Panc1 (cell line): ENCODE results near the gene MORN1. TPM values are rescaled to one million over a fixed set of nuclear protein-coding genes. Genes with fewer than 3 reads are reported as not detected.

ENCODE experiments used
- ATAC-seq: fragments of 200-7000 bp; cut with Tn5 transposase; 2 replicates; pipeline ENCODE4 v1.9.1; 2020; ENCODE audit warnings: mild to moderate bottlenecking, moderate library complexity
- BruUV-seq: library from RNA; stranded (reverse); fragments of 400-500 nt; replicated peaks from 2 replicates; lab custom pipeline; 2021; lab: Mats Ljungman, UMichigan
- CTCF ChIA-PET: fragments of 300-600 bp; sonication (Branson Sonifier 250); formaldehyde crosslinking; loops from one replicate; lab custom pipeline; 2022; ENCODE audit warnings: antibody characterized with exemption; lab: Charles Lee
- POLR2A ChIA-PET: fragments of 300-600 bp; sonication (Branson Sonifier 250); formaldehyde crosslinking; loops from one replicate; lab custom pipeline; 2022; ENCODE audit warnings: antibody characterized with exemption; lab: Charles Lee
- DNase-seq: peaks from one replicate; pipeline ENCODE4 v3.0.0-alpha.2; 2010; ENCODE audit warnings: low read depth, low spot score
- H3K27ac ChIP-seq: 2 replicates; pipeline ENCODE4 v1.5.1; 2011; ENCODE audit warnings: mild to moderate bottlenecking, low read length, inconsistent platforms
- H3K27me3 ChIP-seq: fragments of 200-500 bp; sonication (Bioruptor generic); 2 replicates; pipeline ENCODE4 v1.6.0; 2014; ENCODE audit warnings: low read length, inconsistent platforms; ENCODE audit not compliant: control insufficient read depth, insufficient read depth
- H3K36me3 ChIP-seq: fragments of 200-500 bp; sonication (Bioruptor generic); 2 replicates; pipeline ENCODE4 v1.5.1; 2014; ENCODE audit warnings: inconsistent platforms, mild to moderate bottlenecking, low read length, moderate library complexity; ENCODE audit not compliant: control insufficient read depth, insufficient read depth
- H3K4me1 ChIP-seq: 2 replicates; pipeline ENCODE4 v1.5.1; 2011; ENCODE audit warnings: inconsistent platforms, mild to moderate bottlenecking, low read length, moderate library complexity; ENCODE audit not compliant: control insufficient read depth, insufficient read depth
- H3K4me3 ChIP-seq, 2 experiments: 2 replicates each; pipeline ENCODE4 v1.5.1; 2011 to 2012; ENCODE audit warnings: low read depth in 2 of 2, low read length in 2 of 2, mild to moderate bottlenecking in 2 of 2, inconsistent platforms in 1 of 2, moderate library complexity in 1 of 2
- H3K9me3 ChIP-seq: fragments of 200-500 bp; sonication (Bioruptor generic); 2 replicates; pipeline ENCODE4 v1.5.1; 2014; ENCODE audit warnings: low read depth, mild to moderate bottlenecking, inconsistent platforms, low read length, moderate library complexity; ENCODE audit not compliant: control insufficient read depth, insufficient read depth
- POLR2AphosphoS5 ChIP-seq: IDR thresholded peaks from 2 replicates; pipeline ENCODE4 v1.6.1; 2012; ENCODE audit warnings: mild to moderate bottlenecking, low read depth, low read length, moderate library complexity
- SIN3A ChIP-seq: IDR thresholded peaks from 2 replicates; pipeline ENCODE4 v1.6.1; 2012; ENCODE audit warnings: low read depth, mild to moderate bottlenecking, low read length, moderate library complexity, borderline replicate concordance; ENCODE audit not compliant: insufficient read depth
- TCF7L2 ChIP-seq: IDR thresholded peaks from 2 replicates; pipeline ENCODE4 v1.6.1; 2011; ENCODE audit warnings: mild to moderate bottlenecking, low read depth, low read length, inconsistent platforms
- in situ Hi-C: cut with HindIII; loops from 2 replicates; pipeline ENCODE4 v1.10.0; 2016; ENCODE audit warnings: low sequenced_read_pairs, low pct_unique_long_range_greater_than_20kb
- intact Hi-C: fragments of 100-400 bp; cut with micrococcal nuclease; formaldehyde crosslinking; loops from one replicate; pipeline ENCODE4 v1.10.0; 2022; ENCODE audit not compliant: unreplicated experiment
- total RNA-seq: library from RNA; stranded (reverse); gene quantifications from one replicate; pipeline ENCODE4 v1.2.1, GENCODE V29; 2021; ENCODE audit not compliant: unreplicated experiment
- TF ChIP-seq, protein P1 (sequence below): fragments of 450-650 bp; IDR thresholded peaks from 2 replicates; pipeline ENCODE4 v1.5.1; 2017; ENCODE audit warnings: mild to moderate bottlenecking
- TF ChIP-seq, protein P2 (sequence below), 2 experiments: IDR thresholded peaks; 2 replicates each; pipeline ENCODE4 v1.6.1; 2011 to 2012; ENCODE audit warnings: low read depth in 2 of 2, control low read depth in 1 of 2, low read length in 1 of 2, mild to moderate bottlenecking in 1 of 2, moderate library complexity in 1 of 2; ENCODE audit not compliant: insufficient read depth in 1 of 2

The MORN1 gene
- total RNA-seq, 1 experiment from 2014 or later: 21.3 TPM

DNA sequence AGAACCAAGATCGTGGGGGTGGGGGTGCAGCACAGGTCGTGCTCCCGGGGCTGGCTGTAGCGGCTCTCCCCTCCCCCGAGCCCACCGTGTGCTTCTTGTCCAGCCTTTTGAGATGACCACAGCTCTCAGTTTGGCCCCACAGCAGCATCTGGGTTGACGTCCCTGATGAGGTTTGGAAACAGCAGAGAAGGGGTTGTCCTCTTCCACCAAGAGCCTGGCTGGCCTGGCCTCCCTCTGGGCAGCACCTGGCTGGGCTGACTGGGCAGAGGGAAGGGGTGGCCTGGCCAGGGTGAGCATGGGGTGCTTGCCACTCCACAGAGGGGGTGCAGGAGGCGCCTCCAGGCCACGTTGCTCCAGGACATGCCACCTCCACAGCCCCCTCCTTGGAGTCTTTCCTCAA lies 101.7 kb downstream of the MORN1 start:
- in situ Hi-C loops (no loop called here), intact Hi-C loops (no loop called here)

DNA sequence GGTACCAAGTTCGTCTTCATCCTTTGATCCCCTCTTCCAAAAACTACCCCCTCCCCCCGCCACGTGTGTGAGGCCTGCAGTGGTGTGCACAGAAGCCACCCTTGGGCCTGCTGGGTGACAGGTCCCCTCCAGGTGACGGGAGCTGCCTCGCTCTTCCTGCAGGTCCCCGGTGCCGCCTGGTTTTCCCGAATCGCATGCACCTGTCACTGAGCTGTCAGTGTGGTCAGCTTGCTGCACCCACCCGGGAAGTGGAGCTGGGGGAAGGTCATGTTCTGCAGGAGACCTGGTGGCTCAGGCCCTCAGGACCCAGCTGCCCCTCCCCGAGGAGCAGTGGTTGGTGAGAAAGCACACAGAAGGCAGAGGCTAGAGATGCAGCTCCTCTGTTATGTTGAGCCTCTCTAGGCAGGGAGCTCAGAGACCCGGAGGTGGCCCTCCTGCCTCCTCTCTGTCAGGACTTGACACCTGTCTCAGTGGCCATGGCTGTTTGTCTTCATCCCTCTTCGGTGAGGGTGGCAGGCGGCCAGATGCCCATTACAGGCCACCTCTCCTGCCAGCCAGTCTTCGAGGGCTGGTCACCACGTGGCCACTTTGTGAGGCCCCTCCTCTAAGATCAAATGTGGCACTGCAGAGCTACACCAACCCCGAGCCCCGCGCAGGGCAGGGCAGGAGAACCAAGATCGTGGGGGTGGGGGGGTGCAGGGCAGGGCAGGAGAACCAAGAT lies 102.4 kb downstream of the MORN1 start:
- DNase-seq (no peak), ATAC-seq (no peak; the same call in 1 of the 2 replicates)
- in situ Hi-C loops: no loop called here
- ChIA-PET POLR2A (no interaction called here), CTCF (no interaction called here)
- Histone ChIP-seq H3K9me3 (no peaks in the 10 kb centered on the region), H3K27ac (no peak overlapping the region), H3K27me3 (no peaks in the 10 kb centered on the region), H3K4me1 (peaks cover 22% of the 10 kb centered on the region), H3K4me3 (no peak overlapping the region), H3K36me3 (no peaks in the 10 kb centered on the region)
- TF ChIP-seq POLR2AphosphoS5 (no peak), TCF7L2 (no peak), SIN3A (no peak)
- TF ChIP-seq, protein P1, sequence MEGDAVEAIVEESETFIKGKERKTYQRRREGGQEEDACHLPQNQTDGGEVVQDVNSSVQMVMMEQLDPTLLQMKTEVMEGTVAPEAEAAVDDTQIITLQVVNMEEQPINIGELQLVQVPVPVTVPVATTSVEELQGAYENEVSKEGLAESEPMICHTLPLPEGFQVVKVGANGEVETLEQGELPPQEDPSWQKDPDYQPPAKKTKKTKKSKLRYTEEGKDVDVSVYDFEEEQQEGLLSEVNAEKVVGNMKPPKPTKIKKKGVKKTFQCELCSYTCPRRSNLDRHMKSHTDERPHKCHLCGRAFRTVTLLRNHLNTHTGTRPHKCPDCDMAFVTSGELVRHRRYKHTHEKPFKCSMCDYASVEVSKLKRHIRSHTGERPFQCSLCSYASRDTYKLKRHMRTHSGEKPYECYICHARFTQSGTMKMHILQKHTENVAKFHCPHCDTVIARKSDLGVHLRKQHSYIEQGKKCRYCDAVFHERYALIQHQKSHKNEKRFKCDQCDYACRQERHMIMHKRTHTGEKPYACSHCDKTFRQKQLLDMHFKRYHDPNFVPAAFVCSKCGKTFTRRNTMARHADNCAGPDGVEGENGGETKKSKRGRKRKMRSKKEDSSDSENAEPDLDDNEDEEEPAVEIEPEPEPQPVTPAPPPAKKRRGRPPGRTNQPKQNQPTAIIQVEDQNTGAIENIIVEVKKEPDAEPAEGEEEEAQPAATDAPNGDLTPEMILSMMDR: no peak
- TF ChIP-seq, protein P2, sequence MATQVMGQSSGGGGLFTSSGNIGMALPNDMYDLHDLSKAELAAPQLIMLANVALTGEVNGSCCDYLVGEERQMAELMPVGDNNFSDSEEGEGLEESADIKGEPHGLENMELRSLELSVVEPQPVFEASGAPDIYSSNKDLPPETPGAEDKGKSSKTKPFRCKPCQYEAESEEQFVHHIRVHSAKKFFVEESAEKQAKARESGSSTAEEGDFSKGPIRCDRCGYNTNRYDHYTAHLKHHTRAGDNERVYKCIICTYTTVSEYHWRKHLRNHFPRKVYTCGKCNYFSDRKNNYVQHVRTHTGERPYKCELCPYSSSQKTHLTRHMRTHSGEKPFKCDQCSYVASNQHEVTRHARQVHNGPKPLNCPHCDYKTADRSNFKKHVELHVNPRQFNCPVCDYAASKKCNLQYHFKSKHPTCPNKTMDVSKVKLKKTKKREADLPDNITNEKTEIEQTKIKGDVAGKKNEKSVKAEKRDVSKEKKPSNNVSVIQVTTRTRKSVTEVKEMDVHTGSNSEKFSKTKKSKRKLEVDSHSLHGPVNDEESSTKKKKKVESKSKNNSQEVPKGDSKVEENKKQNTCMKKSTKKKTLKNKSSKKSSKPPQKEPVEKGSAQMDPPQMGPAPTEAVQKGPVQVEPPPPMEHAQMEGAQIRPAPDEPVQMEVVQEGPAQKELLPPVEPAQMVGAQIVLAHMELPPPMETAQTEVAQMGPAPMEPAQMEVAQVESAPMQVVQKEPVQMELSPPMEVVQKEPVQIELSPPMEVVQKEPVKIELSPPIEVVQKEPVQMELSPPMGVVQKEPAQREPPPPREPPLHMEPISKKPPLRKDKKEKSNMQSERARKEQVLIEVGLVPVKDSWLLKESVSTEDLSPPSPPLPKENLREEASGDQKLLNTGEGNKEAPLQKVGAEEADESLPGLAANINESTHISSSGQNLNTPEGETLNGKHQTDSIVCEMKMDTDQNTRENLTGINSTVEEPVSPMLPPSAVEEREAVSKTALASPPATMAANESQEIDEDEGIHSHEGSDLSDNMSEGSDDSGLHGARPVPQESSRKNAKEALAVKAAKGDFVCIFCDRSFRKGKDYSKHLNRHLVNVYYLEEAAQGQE (IDR thresholded peaks at IDR 0.05; ENCODE audit: insufficient read depth in 1 of 2, low read depth in 2 of 2, low read length in 1 of 2): no peak
- no TSS peak for BruUV-seq
- intact Hi-C loops: no loop called here

More for the DNA sequence above, 101.7 kb downstream of the MORN1 start:
- H3K9me3 ChIP-seq: no peaks in the 10 kb centered on the region
- BruUV-seq: no TSS peak
- TF ChIP-seq POLR2AphosphoS5 (no peak), TCF7L2 (no peak), SIN3A (no peak)
- TF ChIP-seq, protein P1: no peak
- TF ChIP-seq, protein P2 (IDR thresholded peaks at IDR 0.05; ENCODE audit: insufficient read depth in 1 of 2, low read depth in 2 of 2, low read length in 1 of 2): no peak
- no peak for ATAC-seq
- H3K4me1 ChIP-seq: peaks cover 18% of the 10 kb centered on the region
- DNase-seq: no peak
- ChIA-PET CTCF (no interaction called here), POLR2A (no interaction called here)
- no peaks in the 10 kb centered on the region for H3K27me3 ChIP-seq
- H3K4me3 ChIP-seq: no peak overlapping the region
- no peaks in the 10 kb centered on the region for H3K36me3 ChIP-seq
- no peak overlapping the region for H3K27ac ChIP-seq
